ENCODE results near the gene CYP27A1. TPM values are rescaled to one million over a fixed set of nuclear protein-coding genes. Genes with fewer than 3 reads are reported as not detected.

CYP27A1 gene
- total RNA-seq, 2 donors from 2014 or later, result 32.8 to 53.7 TPM

- no peak overlapping the region for H3K27ac Mint-ChIP-seq
- H3K9me3 Mint-ChIP-seq, result no peaks in the 10 kb centered on the region
- Histone ChIP-seq H3K4me1 (ENCODE audit: control insufficient read depth, insufficient read depth, low read length) (no peaks in the 10 kb centered on the region), H3K36me3 (ENCODE audit: control insufficient read depth, insufficient read depth, low read length) (no peaks in the 10 kb centered on the region), H3K9me3 (ENCODE audit: control insufficient read depth, low read length) (no peaks in the 10 kb centered on the region), H3K27ac (ENCODE audit: low read depth, low read length) (no peak overlapping the region), H3K4me3 (ENCODE audit: low read length) (no peak overlapping the region), H3K27me3 (ENCODE audit: control insufficient read depth, insufficient read depth, low read length, poor library complexity, severe bottlenecking) (peaks cover 52% of the 10 kb centered on the region), H3K9ac (ENCODE audit: extremely low read depth, low read length, poor library complexity, severe bottlenecking) (no peak overlapping the region)
- H3K4me1 Mint-ChIP-seq, result no peaks in the 10 kb centered on the region
- TF ChIP-seq CTCF (conservative IDR thresholded peaks at IDR 0.05), result peak; percentile 93
- peaks cover 67% of the 10 kb centered on the region for H3K27me3 Mint-ChIP-seq (ENCODE audit: insufficient read depth)
- WGBS, 2 experiments (ENCODE audit: insufficient coverage in 1 of 2, insufficient read length in 1 of 2), result 48 to 62% methylated on average over 12 to 16 of the region's 16 CpGs
- H3K4me3 Mint-ChIP-seq, result no peak overlapping the region
- peak; percentile 90 for DNase-seq
- H3K36me3 Mint-ChIP-seq (ENCODE audit: low read depth), result no peaks in the 10 kb centered on the region
These were observed 71.1 kb downstream of the CYP27A1 start for GRCh38 chr2:218852911-218853667.

GRCh38 chr2:218853766-218854165 lies 71.8 kb downstream of the CYP27A1 start:
- no peaks in the 10 kb centered on the region for H3K36me3 ChIP-seq (ENCODE audit: control insufficient read depth, insufficient read depth, low read length)
- Mint-ChIP-seq H3K4me1 (no peaks in the 10 kb centered on the region), H3K36me3 (ENCODE audit: low read depth) (no peaks in the 10 kb centered on the region), H3K27ac (no peak overlapping the region), H3K27me3 (ENCODE audit: insufficient read depth) (peaks cover 72% of the 10 kb centered on the region), H3K9me3 (no peaks in the 10 kb centered on the region), H3K4me3 (no peak overlapping the region)
- H3K27ac ChIP-seq (ENCODE audit: low read depth, low read length), result no peak overlapping the region
- H3K9ac ChIP-seq (ENCODE audit: extremely low read depth, low read length, poor library complexity, severe bottlenecking), result no peak overlapping the region
- TF ChIP-seq CTCF (conservative IDR thresholded peaks at IDR 0.05), result no peak
- DNase-seq, result peak; percentile 52
- no peaks in the 10 kb centered on the region for H3K9me3 ChIP-seq (ENCODE audit: control insufficient read depth, low read length)
- no peaks in the 10 kb centered on the region for H3K4me1 ChIP-seq (ENCODE audit: control insufficient read depth, insufficient read depth, low read length)
- no peak overlapping the region for H3K4me3 ChIP-seq (ENCODE audit: low read length)
- H3K27me3 ChIP-seq (ENCODE audit: control insufficient read depth, insufficient read depth, low read length, poor library complexity, severe bottlenecking), result peaks cover 59% of the 10 kb centered on the region
- 73 to 76% methylated on average over 5 of the region's 5 CpGs for WGBS, 2 experiments (ENCODE audit: insufficient coverage in 1 of 2, insufficient read length in 1 of 2)

GRCh38 chr2:218854860-218855259 lies 72.9 kb downstream of the CYP27A1 start:
- H3K27me3 Mint-ChIP-seq (ENCODE audit: insufficient read depth), result peaks cover 77% of the 10 kb centered on the region
- H3K9me3 ChIP-seq (ENCODE audit: control insufficient read depth, low read length), result no peaks in the 10 kb centered on the region
- no peak for DNase-seq
- no peaks in the 10 kb centered on the region for H3K36me3 ChIP-seq (ENCODE audit: control insufficient read depth, insufficient read depth, low read length)
- H3K9me3 Mint-ChIP-seq, result no peaks in the 10 kb centered on the region
- H3K4me1 ChIP-seq (ENCODE audit: control insufficient read depth, insufficient read depth, low read length), result peaks cover under 1% of the 10 kb centered on the region
- TF ChIP-seq CTCF (conservative IDR thresholded peaks at IDR 0.05), result no peak
- H3K27me3 ChIP-seq (ENCODE audit: control insufficient read depth, insufficient read depth, low read length, poor library complexity, severe bottlenecking), result peaks cover 68% of the 10 kb centered on the region
- 55 to 66% methylated on average over 3 to 5 of the region's 5 CpGs for WGBS, 2 experiments (ENCODE audit: insufficient coverage in 1 of 2, insufficient read length in 1 of 2)
- no peak overlapping the region for H3K9ac ChIP-seq (ENCODE audit: extremely low read depth, low read length, poor library complexity, severe bottlenecking)
- H3K27ac Mint-ChIP-seq, result no peak overlapping the region
- H3K4me3 Mint-ChIP-seq, result no peak overlapping the region
- no peaks in the 10 kb centered on the region for H3K36me3 Mint-ChIP-seq (ENCODE audit: low read depth)
- no peak overlapping the region for H3K27ac ChIP-seq (ENCODE audit: low read depth, low read length)
- peaks cover 4% of the 10 kb centered on the region for H3K4me1 Mint-ChIP-seq
- no peak overlapping the region for H3K4me3 ChIP-seq (ENCODE audit: low read length)
